Karpas-422 (cell line): Measurements from ENCODE around the gene FGD4. TPM values are rescaled to one million over a fixed set of nuclear protein-coding genes. Genes with fewer than 3 reads are reported as not detected.
A peak's percentile ranks its signal among the peaks of the same experiment; 100 is the strongest.

Source experiments
- DNase-seq: peaks from one replicate; pipeline ENCODE4 v3.0.0-alpha.2; 2015
- H2AFZ ChIP-seq: fragments of 200-600 bp; sonication (generic); 2 replicates; pipeline ENCODE4 v1.6.1; 2014; ENCODE audit warnings: antibody characterized with exemption, low read length, mixed read lengths
- H3K27ac ChIP-seq: fragments of 200-600 bp; sonication (generic); 2 replicates; pipeline ENCODE4 v1.5.1; 2014; ENCODE audit warnings: mild to moderate bottlenecking, low read length, moderate library complexity
- H3K27me3 ChIP-seq: fragments of 200-600 bp; sonication (generic); 2 replicates; pipeline ENCODE4 v1.6.1; 2014; ENCODE audit warnings: low read length, mixed read lengths
- H3K36me3 ChIP-seq: fragments of 200-600 bp; sonication (generic); 2 replicates; pipeline ENCODE4 v1.6.1; 2014; ENCODE audit warnings: low read length, mixed read lengths; ENCODE audit not compliant: insufficient read depth
- H3K4me1 ChIP-seq: fragments of 200-600 bp; sonication (generic); 2 replicates; pipeline ENCODE4 v1.6.1; 2014; ENCODE audit warnings: mild to moderate bottlenecking, low read length, mixed read lengths
- H3K4me2 ChIP-seq: fragments of 200-600 bp; sonication (generic); 2 replicates; pipeline ENCODE4 v1.6.1; 2014; ENCODE audit warnings: low read length, low read depth, mild to moderate bottlenecking; ENCODE audit not compliant: poor library complexity, severe bottlenecking
- H3K4me3 ChIP-seq: fragments of 200-600 bp; sonication (generic); 2 replicates; pipeline ENCODE4 v1.5.1; 2014; ENCODE audit warnings: mild to moderate bottlenecking, antibody characterized with exemption, low read length, mixed read lengths
- H3K79me2 ChIP-seq: fragments of 200-600 bp; sonication (generic); 2 replicates; pipeline ENCODE4 v1.6.1; 2014; ENCODE audit warnings: mild to moderate bottlenecking, low read length, mixed read lengths
- H3K9ac ChIP-seq: fragments of 200-600 bp; sonication (generic); 2 replicates; pipeline ENCODE4 v1.6.0; 2014; ENCODE audit warnings: low read length
- H3K9me2 ChIP-seq: fragments of 200-600 bp; sonication (generic), shearing (Covaris generic); replicated peaks from 2 replicates; pipeline ENCODE4 v1.6.0; 2014; ENCODE audit warnings: mild to moderate bottlenecking, low read length, moderate library complexity; ENCODE audit not compliant: insufficient read depth
- H3K9me3 ChIP-seq: fragments of 300-700, 200-600 bp; sonication (generic); 2 replicates; pipeline ENCODE4 v1.6.1; 2014; ENCODE audit warnings: low read length, mixed read lengths
- H4K20me1 ChIP-seq: fragments of 200-600 bp; sonication (generic); 2 replicates; pipeline ENCODE4 v1.6.1; 2014; ENCODE audit warnings: mild to moderate bottlenecking, antibody characterized with exemption, low read length, low read depth; ENCODE audit not compliant: insufficient read depth
- small RNA-seq: library from RNA; depleted of rRNA; stranded (forward); fragments of <200 nt; gene quantifications from one replicate; pipeline ENCODE3, GENCODE V24; 2014
- total RNA-seq: library from RNA; depleted of rRNA; stranded (reverse); fragments of >200 nt; shearing (Covaris generic); gene quantifications from 2 replicates; pipeline ENCODE4 v1.2.3, GENCODE V29; 2014; ENCODE audit warnings: low replicate concordance

The FGD4 gene
- total RNA-seq, 1 experiment from 2014 or later = 0.11 TPM

DNA sequence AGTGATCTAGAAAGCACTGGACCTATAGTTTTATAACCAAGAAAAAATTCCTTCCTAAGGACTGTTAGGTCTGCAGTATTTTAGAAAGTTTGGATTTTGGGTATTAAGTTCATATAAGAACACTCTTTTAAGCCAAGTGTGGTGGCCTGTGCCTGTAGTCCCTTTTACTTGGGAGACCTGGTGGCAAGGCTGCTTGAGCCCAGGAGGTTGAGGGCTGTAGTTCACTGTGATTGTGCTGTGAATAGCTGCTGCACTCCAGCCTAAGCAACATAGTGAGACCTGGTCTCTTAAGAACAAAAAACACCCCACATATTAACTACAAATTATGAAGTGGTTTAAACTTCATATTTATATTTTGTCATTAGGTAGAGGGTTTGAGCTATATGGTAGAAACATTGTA lies 289.4 kb downstream of the FGD4 start:
- Histone ChIP-seq H3K9me3 (no peaks in the 10 kb centered on the region), H3K4me3 (no peak overlapping the region), H3K4me2 (no peak overlapping the region), H3K9ac (no peak overlapping the region), H3K9me2 (no peaks in the 10 kb centered on the region), H3K36me3 (peaks cover 16% of the 10 kb centered on the region; the same call in 1 of the 2 replicates), H4K20me1 (peaks cover 8% of the 10 kb centered on the region; the same call in 1 of the 2 replicates), H3K27me3 (no peaks in the 10 kb centered on the region), H3K79me2 (peaks cover 100% of the 10 kb centered on the region), H3K4me1 (no peaks in the 10 kb centered on the region), H2AFZ (no peak overlapping the region), H3K27ac (no peak overlapping the region)
- peak; percentile 32 for DNase-seq

DNA sequence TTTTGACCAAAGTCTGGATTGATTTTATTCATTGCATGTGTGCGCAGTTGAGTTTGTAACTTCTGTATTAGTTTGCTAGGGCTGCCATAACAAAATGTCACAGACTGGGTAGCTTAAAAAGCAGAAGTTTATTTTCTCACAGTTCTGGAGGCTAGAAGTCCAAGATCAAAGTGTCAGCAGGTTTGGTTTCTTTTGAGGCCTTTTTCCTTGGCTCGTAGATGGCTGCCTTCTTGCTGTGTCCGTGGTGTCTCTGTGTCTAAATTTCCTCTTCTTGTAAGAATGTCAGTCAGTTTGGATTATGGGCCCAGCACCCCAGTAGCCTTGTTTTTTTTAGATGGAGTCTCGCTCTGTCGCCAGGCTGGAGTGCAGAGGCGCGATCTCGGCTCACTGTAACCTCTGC lies 291.6 kb downstream of the FGD4 start:
- H3K9me2 ChIP-seq = no peaks in the 10 kb centered on the region
- no peak overlapping the region for H3K9ac ChIP-seq
- no peaks in the 10 kb centered on the region for H3K27me3 ChIP-seq
- H3K27ac ChIP-seq = no peak overlapping the region
- peaks cover 100% of the 10 kb centered on the region for H3K79me2 ChIP-seq
- H4K20me1 ChIP-seq = peaks cover 8% of the 10 kb centered on the region; the same call in 1 of the 2 replicates
- H3K4me2 ChIP-seq = no peak overlapping the region
- H2AFZ ChIP-seq = no peak overlapping the region
- H3K4me3 ChIP-seq = no peak overlapping the region
- H3K36me3 ChIP-seq = peaks cover 18% of the 10 kb centered on the region; the same call in 1 of the 2 replicates
- H3K4me1 ChIP-seq = peaks cover 2% of the 10 kb centered on the region; the same call in 1 of the 2 replicates
- no peak for DNase-seq
- no peaks in the 10 kb centered on the region for H3K9me3 ChIP-seq

GRCh38 chr12:32692358-32692757 lies 293.0 kb downstream of the FGD4 start:
- H3K36me3 ChIP-seq = peaks cover 10% of the 10 kb centered on the region; the same call in 1 of the 2 replicates
- H3K9me2 ChIP-seq = no peaks in the 10 kb centered on the region
- H3K27me3 ChIP-seq = no peaks in the 10 kb centered on the region
- peaks cover 13% of the 10 kb centered on the region for H3K4me1 ChIP-seq
- H3K4me2 ChIP-seq = no peak overlapping the region
- H3K4me3 ChIP-seq = no peak overlapping the region
- H4K20me1 ChIP-seq = peaks cover 8% of the 10 kb centered on the region; the same call in 1 of the 2 replicates
- H3K9ac ChIP-seq = no peak overlapping the region
- peaks cover 100% of the 10 kb centered on the region for H3K79me2 ChIP-seq
- H3K27ac ChIP-seq = no peak overlapping the region
- no peak overlapping the region for H2AFZ ChIP-seq
- H3K9me3 ChIP-seq = no peaks in the 10 kb centered on the region
- no peak for DNase-seq

GRCh38 chr12:32693036-32693435 lies 293.7 kb downstream of the FGD4 start:
- DNase-seq = no peak
- Histone ChIP-seq H4K20me1 (peaks cover 9% of the 10 kb centered on the region; the same call in 1 of the 2 replicates), H3K9me2 (no peaks in the 10 kb centered on the region), H3K9me3 (no peaks in the 10 kb centered on the region), H3K36me3 (peaks cover 9% of the 10 kb centered on the region; the same call in 1 of the 2 replicates), H3K4me1 (peaks cover 20% of the 10 kb centered on the region), H3K4me2 (no peak overlapping the region), H3K79me2 (peaks cover 100% of the 10 kb centered on the region), H2AFZ (no peak overlapping the region), H3K4me3 (no peak overlapping the region), H3K27me3 (no peaks in the 10 kb centered on the region), H3K27ac (no peak overlapping the region), H3K9ac (no peak overlapping the region)

Small RNA genes lying within 50 kb of the gene (small RNA-seq; reads per million reads assigned to genes)
- gene RF00019 (not detected), gene RNU6-494P (not detected)
